Kidney epithelial cell (primary cell): ENCODE measurements around the gene CTCFL. TPM values are rescaled to one million over a fixed set of nuclear protein-coding genes. Genes with fewer than 3 reads are reported as not detected.

Experiments used
- DNase-seq: peaks from one replicate; pipeline ENCODE4 v3.0.0-alpha.2; 2010; ENCODE audit warnings: low read depth
- H3K27me3 ChIP-seq: 2 replicates; pipeline ENCODE4 v1.6.0; 2011; ENCODE audit warnings: low read length; ENCODE audit not compliant: control insufficient read depth, insufficient read depth
- H3K36me3 ChIP-seq: 2 replicates; pipeline ENCODE4 v1.5.1; 2011; ENCODE audit warnings: low read length; ENCODE audit not compliant: control insufficient read depth, insufficient read depth
- H3K4me3 ChIP-seq: 2 replicates; pipeline ENCODE4 v1.5.1; 2011; ENCODE audit warnings: low read depth, mild to moderate bottlenecking, control low read depth, low read length
- total RNA-seq: library from RNA; depleted of rRNA; stranded (reverse); fragments of >200 nt; gene quantifications from 2 replicates; pipeline ENCODE4 v1.2.3, GENCODE V29; 2015
- TF ChIP-seq, protein P1 (sequence below): IDR thresholded peaks from 2 replicates; pipeline ENCODE4 v1.5.1; 2011; ENCODE audit warnings: mild to moderate bottlenecking, moderate library complexity, low read length, control low read depth, inconsistent platforms; ENCODE audit not compliant: insufficient read depth, poor library complexity, severe bottlenecking

CTCFL gene
- total RNA-seq, 1 donor from 2014 or later, result 0.17 TPM

DNA sequence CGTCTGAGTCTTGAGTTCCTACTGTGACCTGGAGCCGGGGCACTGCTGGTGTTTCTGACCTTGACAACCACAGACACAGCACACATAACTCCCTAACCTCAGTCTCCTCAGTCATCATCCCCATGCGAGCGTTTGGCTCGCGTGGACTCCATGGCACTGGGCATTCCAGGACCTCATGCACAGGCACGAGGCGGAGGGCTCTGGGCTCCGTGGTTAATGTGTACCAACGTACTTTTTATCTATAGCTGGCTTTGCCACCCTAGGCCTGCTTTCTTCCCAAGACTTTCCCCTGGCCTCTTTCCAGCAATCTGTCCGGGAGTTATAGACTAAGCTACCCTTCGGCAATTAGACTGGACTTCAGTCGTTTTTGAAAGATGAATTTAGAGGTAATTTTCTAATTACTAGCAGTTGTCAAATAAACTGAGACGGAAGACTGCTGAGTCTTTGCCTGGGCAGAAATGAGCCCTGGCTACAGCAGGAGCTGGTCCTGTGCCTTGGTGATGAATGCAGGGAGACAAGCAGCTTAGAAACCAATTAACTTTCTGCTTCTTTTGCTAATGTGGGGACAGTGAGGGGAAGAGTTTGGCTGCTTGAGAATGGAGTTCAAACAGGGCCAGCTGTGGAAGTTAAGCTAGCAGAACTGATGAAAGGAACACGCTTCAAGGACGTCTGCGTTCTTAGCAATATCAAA, 16.1 kb upstream of the CTCFL start:
- peaks cover 33% of the 10 kb centered on the region for H3K27me3 ChIP-seq
- no peaks in the 10 kb centered on the region for H3K36me3 ChIP-seq
- DNase-seq, result no peak
- TF ChIP-seq, protein P1, sequence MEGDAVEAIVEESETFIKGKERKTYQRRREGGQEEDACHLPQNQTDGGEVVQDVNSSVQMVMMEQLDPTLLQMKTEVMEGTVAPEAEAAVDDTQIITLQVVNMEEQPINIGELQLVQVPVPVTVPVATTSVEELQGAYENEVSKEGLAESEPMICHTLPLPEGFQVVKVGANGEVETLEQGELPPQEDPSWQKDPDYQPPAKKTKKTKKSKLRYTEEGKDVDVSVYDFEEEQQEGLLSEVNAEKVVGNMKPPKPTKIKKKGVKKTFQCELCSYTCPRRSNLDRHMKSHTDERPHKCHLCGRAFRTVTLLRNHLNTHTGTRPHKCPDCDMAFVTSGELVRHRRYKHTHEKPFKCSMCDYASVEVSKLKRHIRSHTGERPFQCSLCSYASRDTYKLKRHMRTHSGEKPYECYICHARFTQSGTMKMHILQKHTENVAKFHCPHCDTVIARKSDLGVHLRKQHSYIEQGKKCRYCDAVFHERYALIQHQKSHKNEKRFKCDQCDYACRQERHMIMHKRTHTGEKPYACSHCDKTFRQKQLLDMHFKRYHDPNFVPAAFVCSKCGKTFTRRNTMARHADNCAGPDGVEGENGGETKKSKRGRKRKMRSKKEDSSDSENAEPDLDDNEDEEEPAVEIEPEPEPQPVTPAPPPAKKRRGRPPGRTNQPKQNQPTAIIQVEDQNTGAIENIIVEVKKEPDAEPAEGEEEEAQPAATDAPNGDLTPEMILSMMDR, result no peak
- H3K4me3 ChIP-seq, result no peak overlapping the region

DNA sequence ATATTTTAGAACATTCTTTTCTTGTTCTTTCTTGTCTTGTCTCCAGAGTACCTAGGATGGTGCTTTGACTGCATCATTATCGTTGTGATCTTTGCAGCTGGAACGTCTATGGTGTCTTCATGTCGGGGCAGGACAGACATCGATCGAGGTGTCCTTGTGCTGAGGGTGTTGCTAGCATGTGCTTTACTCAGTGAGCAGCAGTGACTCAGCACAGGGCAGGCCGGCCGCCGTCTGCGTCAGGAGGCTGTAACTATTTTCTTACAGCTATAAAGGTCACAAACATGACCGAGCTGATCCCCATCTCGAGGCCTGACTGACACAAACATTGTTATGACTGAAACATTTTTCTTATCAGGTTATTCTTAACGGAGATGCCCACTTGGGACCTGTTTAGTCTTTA, 14.9 kb upstream of the CTCFL start:
- no peak for DNase-seq
- TF ChIP-seq, protein P1, result no peak

DNA sequence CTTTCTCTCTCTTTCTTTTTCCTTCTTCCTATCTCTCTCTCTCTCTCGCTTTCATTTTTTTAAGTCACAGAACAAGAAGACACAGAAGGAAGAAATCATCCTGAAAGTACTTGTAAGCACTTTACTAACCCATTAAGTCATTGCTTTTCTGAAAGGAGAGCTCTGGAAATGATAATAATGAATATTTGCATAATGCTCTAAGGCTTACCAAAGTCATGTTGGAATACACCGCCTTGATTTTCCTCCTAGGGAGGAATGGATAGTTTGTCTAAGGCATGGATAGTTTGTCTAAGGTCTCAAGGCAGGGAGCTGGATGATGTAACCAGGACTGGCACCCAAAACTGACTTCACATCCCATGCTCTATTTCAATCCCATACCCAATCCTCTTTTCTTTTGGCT, 12.9 kb upstream of the CTCFL start:
- H3K27me3 ChIP-seq, result peaks cover 29% of the 10 kb centered on the region
- H3K4me3 ChIP-seq, result no peak overlapping the region
- TF ChIP-seq, protein P1, result no peak
- no peak for DNase-seq
- H3K36me3 ChIP-seq, result no peaks in the 10 kb centered on the region

More for the DNA sequence above, 14.9 kb upstream of the CTCFL start:
- H3K36me3 ChIP-seq, result no peaks in the 10 kb centered on the region
- peaks cover 30% of the 10 kb centered on the region for H3K27me3 ChIP-seq
- no peak overlapping the region for H3K4me3 ChIP-seq

DNA sequence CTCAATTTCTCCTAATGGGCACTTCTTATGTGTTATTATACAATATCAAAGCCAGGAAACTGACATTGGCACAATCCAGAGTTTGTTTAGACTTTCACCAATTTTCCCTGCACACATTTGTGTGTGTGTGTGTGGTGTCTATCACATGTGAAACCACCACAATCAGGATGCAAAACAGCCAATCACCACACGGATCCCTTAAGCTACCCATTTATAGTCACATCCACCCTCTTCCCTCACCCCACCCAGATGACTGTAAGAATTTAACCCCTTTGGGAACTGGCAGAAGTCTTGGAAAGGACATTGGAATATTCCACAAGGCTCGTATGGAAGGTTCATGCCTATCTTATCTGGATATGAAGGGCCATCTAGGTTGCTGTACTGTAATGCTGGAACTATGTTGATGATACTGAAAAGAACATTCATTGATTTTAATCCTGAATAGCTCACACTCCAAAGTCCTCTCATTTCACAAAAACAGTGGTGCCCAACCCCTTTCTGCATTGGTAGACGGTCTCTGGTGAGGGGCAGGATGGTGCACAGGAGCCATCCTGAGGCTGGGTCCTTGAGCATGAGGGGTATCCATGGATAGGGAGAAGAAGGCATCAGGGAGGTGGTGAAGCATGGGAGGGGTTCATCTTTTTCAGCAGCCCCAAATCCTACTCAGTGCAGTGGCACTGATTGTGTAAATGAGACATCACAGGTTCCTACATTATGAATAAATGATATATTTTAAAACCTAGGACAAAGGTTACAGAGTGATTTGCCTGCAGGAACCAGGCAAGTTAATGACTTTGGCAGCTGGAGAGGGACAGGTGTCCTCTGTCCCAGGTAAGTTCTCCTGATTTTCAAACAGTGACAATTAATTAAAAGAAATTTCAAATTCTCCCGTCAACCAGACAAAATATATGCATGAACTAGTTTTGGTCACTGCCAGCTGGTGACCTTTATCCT, 12.1 kb upstream of the CTCFL start:
- TF ChIP-seq, protein P1, result no peak
- no peaks in the 10 kb centered on the region for H3K36me3 ChIP-seq
- H3K27me3 ChIP-seq, result peaks cover 27% of the 10 kb centered on the region
- H3K4me3 ChIP-seq, result no peak overlapping the region
- DNase-seq, result no peak

- H3K27me3 ChIP-seq, result peaks cover 25% of the 10 kb centered on the region
- TF ChIP-seq, protein P1, result no peak
- H3K4me3 ChIP-seq, result no peak overlapping the region
- no peaks in the 10 kb centered on the region for H3K36me3 ChIP-seq
- no peak for DNase-seq
These were observed 11.3 kb upstream of the CTCFL start for GRCh38 chr20:57536120-57536708.
